Gastrocnemius medialis (tissue), 4 donors: Measurements from ENCODE around the gene LHFPL2.

Experiments used
- CTCF ChIP-seq, 5 experiments: fragments of 450-650 bp in 3 of 5; fragments of 200-600 bp in 2 of 5; sonication (generic) in 2 of 5; IDR thresholded peaks in 4 of 5; conservative IDR thresholded peaks in 1 of 5; 1 replicate in 4 of 5; 2 replicates in 1 of 5; pipeline ENCODE4 v1.5.1; 2016 to 2019; ENCODE audit warnings: antibody characterized with exemption in 5 of 5, mild to moderate bottlenecking in 3 of 5, moderate library complexity in 3 of 5
- POLR2A ChIP-seq, 2 donors: fragments of 450-650 bp; IDR thresholded peaks; one replicate each; pipeline ENCODE4 v1.6.1; 2017; ENCODE audit warnings: antibody characterized with exemption in 2 of 2, mild to moderate bottlenecking in 2 of 2, moderate library complexity in 2 of 2

DNA sequence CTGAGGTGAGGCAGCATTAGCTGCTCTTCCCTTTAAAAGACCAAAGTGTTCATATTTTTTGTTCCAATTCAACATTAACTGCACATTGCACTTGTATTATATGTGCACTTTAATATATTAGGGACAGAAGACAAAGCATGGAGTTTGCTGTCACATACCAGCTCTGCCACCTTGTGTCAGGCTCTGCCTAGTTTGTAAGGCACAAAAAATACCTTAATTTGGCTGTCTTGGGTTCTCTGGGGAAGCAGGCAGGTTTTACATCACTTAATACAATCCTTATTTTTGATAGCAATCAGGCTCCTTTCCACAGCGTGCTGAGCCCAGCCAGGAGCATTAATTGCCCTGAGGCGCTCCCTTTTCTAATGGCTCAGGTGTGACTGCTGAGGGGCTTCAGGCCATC lies 156.3 kb downstream of the LHFPL2 start:
- TF ChIP-seq CTCF (IDR thresholded peaks at IDR 0.05 in 4 of 5, conservative IDR thresholded peaks at IDR 0.05 in 1 of 5) (no peak), POLR2A (IDR thresholded peaks at IDR 0.05) (no peak)
